ENCODE results near the gene SMIM38. TPM values are rescaled to one million over a fixed set of nuclear protein-coding genes. Genes with fewer than 3 reads are reported as not detected.
A peak's percentile ranks its signal among the peaks of the same experiment; 100 is the strongest.

SMIM38 gene
- total RNA-seq, 1 experiment from 2014 or later: 0.09 TPM

DNA sequence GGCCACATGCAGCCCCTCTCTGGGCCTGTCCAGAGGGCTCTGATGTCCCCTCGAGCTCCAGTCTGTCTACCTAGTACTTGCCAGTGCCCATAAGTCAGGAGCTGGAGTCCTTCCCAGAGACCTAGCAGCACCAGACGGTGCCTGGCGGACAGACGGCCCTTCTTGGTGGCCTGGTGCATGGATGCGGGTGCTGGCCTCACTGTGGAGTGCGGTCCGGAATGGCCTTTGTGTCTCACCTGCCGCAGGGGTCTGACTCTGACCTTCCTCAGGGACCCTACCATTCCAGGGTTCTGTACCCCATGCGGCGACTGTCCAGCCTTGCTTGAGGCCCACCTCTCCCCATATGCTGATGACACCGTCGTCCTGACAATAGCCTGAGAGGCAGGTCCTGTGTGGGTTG is 29.4 kb upstream of the SMIM38 start:
- Histone ChIP-seq H3T11ph (ENCODE audit: low read length) (no peak overlapping the region), H3K9me3 (ENCODE audit: control insufficient read depth, low read depth, low read length) (no peaks in the 10 kb centered on the region), H2AK5ac (ENCODE audit: insufficient read length, low read length) (no peak overlapping the region), H4K20me1 (ENCODE audit: control insufficient read depth, insufficient read depth, insufficient read length) (no peaks in the 10 kb centered on the region), H3K79me2 (ENCODE audit: insufficient read depth, low read length) (no peaks in the 10 kb centered on the region), H3K18ac (ENCODE audit: insufficient read length, low read depth, low read length) (no peak overlapping the region), H3K23ac (ENCODE audit: insufficient read length, low read depth, low read length) (no peak overlapping the region), H2BK12ac (ENCODE audit: insufficient read length, low read depth, low read length) (no peak overlapping the region), H3K9ac (ENCODE audit: extremely low read depth, insufficient read length, low read length) (no peak overlapping the region), H3K56ac (ENCODE audit: insufficient read length, low read depth, low read length) (no peak overlapping the region), H3K14ac (ENCODE audit: insufficient read depth, low read length) (no peak overlapping the region; the same call in 1 of the 2 replicates), H4K91ac (ENCODE audit: insufficient read length, low read depth, low read length) (no peak overlapping the region), H2BK5ac (ENCODE audit: insufficient read length, low read length) (no peak overlapping the region), H3K4me2 (ENCODE audit: insufficient read depth, insufficient read length, low read length) (no peak overlapping the region), H4K5ac (ENCODE audit: insufficient read length, low read depth, low read length) (no peak overlapping the region), H3K23me2 (ENCODE audit: insufficient read length, low read depth, low read length, poor library complexity, severe bottlenecking) (no peaks in the 10 kb centered on the region), H3K4me1 (ENCODE audit: insufficient read depth, low read length) (no peaks in the 10 kb centered on the region), H2BK15ac (ENCODE audit: low read depth, low read length) (no peak overlapping the region), H3K79me1 (ENCODE audit: insufficient read depth, low read depth, low read length, poor library complexity, severe bottlenecking) (no peaks in the 10 kb centered on the region), H3K27ac (ENCODE audit: insufficient read length, low read depth, low read length) (no peak overlapping the region), H3K27me3 (ENCODE audit: insufficient read depth, low read length) (no peaks in the 10 kb centered on the region), H2BK20ac (ENCODE audit: low read depth, low read length, poor library complexity, severe bottlenecking) (no peak overlapping the region), H2AFZ (ENCODE audit: low read length) (no peak overlapping the region), H3K4ac (ENCODE audit: low read depth, low read length) (no peak overlapping the region), H4K8ac (replicated peaks; ENCODE audit: insufficient read length, low read depth, low read length) (no peak overlapping the region), H2BK120ac (ENCODE audit: low read depth, low read length, poor library complexity, severe bottlenecking) (no peak overlapping the region)
- Mint-ChIP-seq H3K36me3 (ENCODE audit: insufficient read depth in 1 of 3, low read depth in 3 of 3) (peaks cover 5 to 10% (median 9%) of the 10 kb centered on the region in 3 experiments; a peak in 3 of 7 replicates), H3K27me3 (ENCODE audit: low read depth) (peaks cover 4% of the 10 kb centered on the region), H3K27ac (no peak overlapping the region), H3K4me3 (no peak overlapping the region), H3K9me3 (peaks cover 16 to 19% of the 10 kb centered on the region in 2 experiments), H3K4me1 (peaks cover 20 to 37% of the 10 kb centered on the region in 2 experiments)
- DNase-seq: peak; percentile 25
- WGBS (ENCODE audit: extremely low coverage, insufficient read length, low lambda C conversion rate): no CpG with 5 or more reads among the region's 12 CpGs
- TF ChIP-seq, protein P1, sequence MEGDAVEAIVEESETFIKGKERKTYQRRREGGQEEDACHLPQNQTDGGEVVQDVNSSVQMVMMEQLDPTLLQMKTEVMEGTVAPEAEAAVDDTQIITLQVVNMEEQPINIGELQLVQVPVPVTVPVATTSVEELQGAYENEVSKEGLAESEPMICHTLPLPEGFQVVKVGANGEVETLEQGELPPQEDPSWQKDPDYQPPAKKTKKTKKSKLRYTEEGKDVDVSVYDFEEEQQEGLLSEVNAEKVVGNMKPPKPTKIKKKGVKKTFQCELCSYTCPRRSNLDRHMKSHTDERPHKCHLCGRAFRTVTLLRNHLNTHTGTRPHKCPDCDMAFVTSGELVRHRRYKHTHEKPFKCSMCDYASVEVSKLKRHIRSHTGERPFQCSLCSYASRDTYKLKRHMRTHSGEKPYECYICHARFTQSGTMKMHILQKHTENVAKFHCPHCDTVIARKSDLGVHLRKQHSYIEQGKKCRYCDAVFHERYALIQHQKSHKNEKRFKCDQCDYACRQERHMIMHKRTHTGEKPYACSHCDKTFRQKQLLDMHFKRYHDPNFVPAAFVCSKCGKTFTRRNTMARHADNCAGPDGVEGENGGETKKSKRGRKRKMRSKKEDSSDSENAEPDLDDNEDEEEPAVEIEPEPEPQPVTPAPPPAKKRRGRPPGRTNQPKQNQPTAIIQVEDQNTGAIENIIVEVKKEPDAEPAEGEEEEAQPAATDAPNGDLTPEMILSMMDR (conservative IDR thresholded peaks at IDR 0.05): no peak

All from H9 (cell line).